HepG2 (cell line): ENCODE data around the gene CDK10. TPM values are rescaled to one million over a fixed set of nuclear protein-coding genes. Genes with fewer than 3 reads are reported as not detected.

ENCODE experiments used
- ATM ChIP-seq: fragments of 450-650 bp; IDR thresholded peaks from 2 replicates; pipeline ENCODE4 v1.7.1; 2017; ENCODE audit warnings: mild to moderate bottlenecking, borderline replicate concordance
- E2F1 ChIP-seq: sonication (generic); formaldehyde crosslinking; IDR thresholded peaks from 2 replicates; pipeline ENCODE4 v1.5.0; 2020; ENCODE audit warnings: missing genetic modification reagents
- KLF13 ChIP-seq: sonication (generic); formaldehyde crosslinking; IDR thresholded peaks from 2 replicates; pipeline ENCODE4 v1.4.0; 2020; ENCODE audit warnings: mild to moderate bottlenecking, missing genetic modification reagents
- PHF8 ChIP-seq: sonication (generic); formaldehyde crosslinking; IDR thresholded peaks from 2 replicates; pipeline ENCODE4 v1.5.0; 2020; ENCODE audit warnings: missing genetic modification reagents
- REST ChIP-seq, 2 experiments: IDR thresholded peaks; 2 replicates each; pipeline ENCODE4 v1.6.1; 2011 to 2012; ENCODE audit warnings: low read length in 2 of 2, borderline replicate concordance in 1 of 2, low read depth in 1 of 2, mild to moderate bottlenecking in 1 of 2, moderate library complexity in 1 of 2
- THYN1 ChIP-seq: sonication (generic); formaldehyde crosslinking; IDR thresholded peaks from 2 replicates; pipeline ENCODE4 v1.8.1; 2023; ENCODE audit warnings: low read depth, mild to moderate bottlenecking, moderate library complexity, missing genetic modification reagents, borderline replicate concordance
- ZFP90 ChIP-seq: sonication (generic); formaldehyde crosslinking; IDR thresholded peaks from 2 replicates; pipeline ENCODE4 v1.8.0; 2022; ENCODE audit warnings: missing genetic modification reagents, mild to moderate bottlenecking, inconsistent platforms, borderline replicate concordance
- ZKSCAN5 ChIP-seq: sonication (generic); formaldehyde crosslinking; IDR thresholded peaks from 2 replicates; pipeline ENCODE4 v1.5.1; 2020; ENCODE audit warnings: mild to moderate bottlenecking, missing genetic modification reagents
- ZMAT3 ChIP-seq: sonication (generic); formaldehyde crosslinking; conservative IDR thresholded peaks from 2 replicates; pipeline ENCODE4 v1.7.0; 2021; ENCODE audit warnings: missing genetic modification reagents
- ZNF280B ChIP-seq: sonication (generic); formaldehyde crosslinking; IDR thresholded peaks from 2 replicates; pipeline ENCODE4 v1.5.0; 2020; ENCODE audit warnings: missing genetic modification reagents, mild to moderate bottlenecking, borderline replicate concordance
- ZNF343 ChIP-seq: sonication (generic); formaldehyde crosslinking; IDR thresholded peaks from 2 replicates; pipeline ENCODE4 v1.4.0; 2020; ENCODE audit warnings: mild to moderate bottlenecking, missing genetic modification reagents
- ZNF558 ChIP-seq: sonication (generic); formaldehyde crosslinking; IDR thresholded peaks from 2 replicates; pipeline ENCODE4 v1.9.0; 2022; ENCODE audit warnings: mild to moderate bottlenecking, missing genetic modification reagents, borderline replicate concordance
- ZNF567 ChIP-seq: sonication (generic); formaldehyde crosslinking; IDR thresholded peaks from 2 replicates; pipeline ENCODE4 v1.8.1; 2023; ENCODE audit warnings: mild to moderate bottlenecking, missing genetic modification reagents, borderline replicate concordance
- ZNF569 ChIP-seq: sonication (generic); formaldehyde crosslinking; IDR thresholded peaks from 2 replicates; pipeline ENCODE4 v1.5.0; 2020; ENCODE audit warnings: mild to moderate bottlenecking, missing genetic modification reagents, moderate library complexity, borderline replicate concordance
- ZNF609 ChIP-seq: sonication (generic); formaldehyde crosslinking; IDR thresholded peaks from 2 replicates; pipeline ENCODE4 v1.4.0; 2020; ENCODE audit warnings: mild to moderate bottlenecking, missing genetic modification reagents, borderline replicate concordance
- polyA plus RNA-seq, 8 experiments: library from polyadenylated mRNA; depleted of rRNA in 3 of 8; stranded (reverse) in 7 of 8; unstranded in 1 of 8; fragments of >200 nt; fragmentation: Illumina TruSeq in 4 of 8; extraction: Trizol in 4 of 8; gene quantifications; 2 replicates each; pipeline versions ENCODE4 v1.2.1 to v1.2.3, GENCODE V29; 2011 to 2016; ENCODE audit warnings: low read depth in 4 of 8, missing spikeins in 1 of 8, mixed read lengths in 1 of 8; ENCODE audit not compliant: insufficient read depth in 1 of 8
- total RNA-seq, 5 experiments: library from RNA; depleted of rRNA; stranded (reverse); fragments of >200 nt; fragmentation: Illumina TruSeq; extraction: Trizol; gene quantifications; 2 replicates each; pipeline ENCODE4 v1.2.3, GENCODE V29; 2016; ENCODE audit warnings: low read depth in 1 of 5

Gene CDK10
- total and polyA plus RNA-seq, 2 of the 13 experiments (the other 11 are each of a cell fraction or from before 2014, with no cell fraction given), result 2.5 to 3.9 TPM

- 0 out of 2 replicates have a peak, but pooled peaks have one; percentile 26 for TF ChIP-seq ZNF609 (CRISPR knock-in tag)
- no peak for TF ChIP-seq ZNF343 (CRISPR knock-in tag)
- peak; percentile 87 for TF ChIP-seq ZFP90 (CRISPR knock-in tag)
- TF ChIP-seq PHF8, result no peak
- no peak for TF ChIP-seq REST (IDR thresholded peaks at IDR 0.05; ENCODE audit: borderline replicate concordance in 1 of 2, low read depth in 1 of 2, low read length in 2 of 2)
- peak; percentile 78; the same call in 1 of the 2 replicates for TF ChIP-seq ZNF280B (CRISPR knock-in tag)
- TF ChIP-seq ZNF558 (CRISPR knock-in tag), result 0 out of 2 replicates have a peak, but pooled peaks have one; percentile 43
- no peak for TF ChIP-seq ZNF569 (CRISPR knock-in tag)
- no peak for TF ChIP-seq THYN1 (CRISPR knock-in tag)
- TF ChIP-seq E2F1 (CRISPR knock-in tag), result no peak
- TF ChIP-seq ZMAT3 (CRISPR knock-in tag), result no peak
- TF ChIP-seq KLF13 (CRISPR knock-in tag), result no peak
- TF ChIP-seq ZNF567, result peak; percentile 67; the same call in 1 of the 2 replicates
- TF ChIP-seq ZKSCAN5, result no peak
- TF ChIP-seq ATM, result no peak
These were observed 8.8 kb downstream of the CDK10 start (continued) for GRCh38 chr16:89695086-89695874.
